ENCODE measurements around the gene CAGE1.

The CAGE1 gene

GRCh38 chr6:7304821-7305220, 84.7 kb downstream of the CAGE1 start:
- DNase-seq, result no peak

DNA sequence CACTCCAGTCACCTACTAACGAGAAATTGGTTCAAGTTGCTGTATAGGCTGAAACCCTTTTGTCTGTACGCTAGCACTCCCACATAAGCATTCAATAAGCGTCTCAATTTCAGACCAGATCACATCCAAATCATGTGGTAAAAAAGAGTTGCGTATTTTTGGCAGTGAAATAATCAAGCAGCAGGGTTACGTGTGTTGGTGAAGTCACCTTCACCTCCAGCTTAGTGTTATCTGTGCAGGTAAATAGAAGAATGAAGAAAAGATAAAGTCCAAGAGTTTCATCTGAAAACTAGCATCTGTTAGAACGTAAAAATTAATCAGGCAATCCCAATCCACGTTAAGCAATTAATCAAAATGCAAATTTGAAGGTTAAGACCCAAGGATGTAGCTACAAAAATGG, 87.8 kb downstream of the CAGE1 start:
- DNase-seq, result no peak

GRCh38 chr6:7300926-7301325, 88.6 kb downstream of the CAGE1 start:
- no peak for DNase-seq

- DNase-seq, result no peak
These were observed 91.4 kb downstream of the CAGE1 start for GRCh38 chr6:7298113-7298512.

DNA sequence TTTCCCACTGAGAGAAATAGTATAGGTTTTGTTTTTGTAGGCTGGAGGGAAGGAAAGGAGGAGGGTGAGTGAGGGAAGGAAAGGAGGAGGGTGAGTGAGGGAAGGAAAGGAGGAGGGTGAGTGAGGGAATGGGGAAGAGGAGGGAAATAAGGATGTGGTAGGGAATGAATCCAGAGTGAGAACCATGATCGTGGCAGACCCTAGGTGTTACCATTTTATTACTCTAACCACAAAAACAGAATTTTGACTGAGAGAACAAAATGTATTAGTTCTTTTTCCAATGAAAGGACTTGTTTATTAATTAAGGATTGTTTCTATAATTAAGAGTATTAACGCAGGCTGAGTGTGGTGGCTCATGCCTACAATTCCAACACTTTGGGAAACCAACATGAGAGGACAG, 92.9 kb downstream of the CAGE1 start:
- no peak for DNase-seq

- DNase-seq, result no peak
These were observed 93.6 kb downstream of the CAGE1 start for GRCh38 chr6:7295916-7296315.

DNA sequence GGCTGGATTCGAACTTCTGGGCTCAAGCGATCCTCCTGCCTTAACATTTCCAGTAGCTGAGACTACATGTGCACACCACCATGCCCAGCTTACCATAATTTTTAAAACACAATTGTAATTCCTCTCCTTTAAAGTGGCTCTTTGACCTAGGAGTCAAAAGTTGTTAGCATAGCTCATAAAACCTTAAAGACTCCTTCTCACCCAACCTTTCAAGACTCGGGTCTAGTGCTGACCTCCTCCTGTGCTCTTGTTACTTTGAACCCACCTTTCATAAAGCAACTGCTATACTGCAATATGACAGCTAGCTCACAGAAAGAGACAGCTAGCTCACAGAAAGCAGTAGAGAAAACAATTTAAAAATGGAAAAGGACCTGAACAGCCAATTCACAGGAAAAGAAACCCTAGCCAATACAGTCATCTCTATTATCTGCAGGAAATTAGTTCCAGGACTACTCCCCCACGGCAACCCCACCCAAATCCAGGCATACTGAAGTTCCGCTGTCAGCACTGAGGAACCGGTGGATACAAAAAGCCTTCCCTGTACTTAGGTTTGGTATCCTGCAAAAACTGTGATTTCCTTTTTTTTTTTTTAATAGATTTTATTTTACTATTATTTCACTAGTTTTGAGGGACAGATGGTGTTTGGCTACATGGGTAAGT, 96.8 kb downstream of the CAGE1 start:
- no peak for DNase-seq

GRCh38 chr6:7290079-7290478, 99.5 kb downstream of the CAGE1 start:
- DNase-seq, result no peak

DNA sequence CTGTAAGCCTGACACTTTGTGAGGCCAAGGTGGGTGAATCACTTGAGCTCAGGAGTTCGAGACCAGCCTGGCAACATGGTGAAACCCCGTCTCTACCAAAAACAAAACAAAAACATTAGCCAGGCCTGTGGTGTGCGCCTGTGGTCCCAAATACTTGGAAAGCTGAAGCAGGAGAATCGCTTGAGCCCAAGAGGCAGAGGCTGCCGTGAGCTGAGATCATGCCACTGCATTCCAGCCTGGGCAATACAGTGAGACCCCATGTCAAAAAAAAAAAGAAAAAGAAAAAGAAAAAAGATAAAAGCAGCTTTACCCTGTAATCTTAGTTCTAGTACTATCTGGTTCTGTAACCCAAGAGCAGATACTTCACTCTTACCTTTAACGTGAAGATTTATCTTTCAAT, 104.1 kb downstream of the CAGE1 start:
- no peak for DNase-seq

GRCh38 chr6:7283676-7284075, 105.9 kb downstream of the CAGE1 start:
- DNase-seq, result no peak

DNA sequence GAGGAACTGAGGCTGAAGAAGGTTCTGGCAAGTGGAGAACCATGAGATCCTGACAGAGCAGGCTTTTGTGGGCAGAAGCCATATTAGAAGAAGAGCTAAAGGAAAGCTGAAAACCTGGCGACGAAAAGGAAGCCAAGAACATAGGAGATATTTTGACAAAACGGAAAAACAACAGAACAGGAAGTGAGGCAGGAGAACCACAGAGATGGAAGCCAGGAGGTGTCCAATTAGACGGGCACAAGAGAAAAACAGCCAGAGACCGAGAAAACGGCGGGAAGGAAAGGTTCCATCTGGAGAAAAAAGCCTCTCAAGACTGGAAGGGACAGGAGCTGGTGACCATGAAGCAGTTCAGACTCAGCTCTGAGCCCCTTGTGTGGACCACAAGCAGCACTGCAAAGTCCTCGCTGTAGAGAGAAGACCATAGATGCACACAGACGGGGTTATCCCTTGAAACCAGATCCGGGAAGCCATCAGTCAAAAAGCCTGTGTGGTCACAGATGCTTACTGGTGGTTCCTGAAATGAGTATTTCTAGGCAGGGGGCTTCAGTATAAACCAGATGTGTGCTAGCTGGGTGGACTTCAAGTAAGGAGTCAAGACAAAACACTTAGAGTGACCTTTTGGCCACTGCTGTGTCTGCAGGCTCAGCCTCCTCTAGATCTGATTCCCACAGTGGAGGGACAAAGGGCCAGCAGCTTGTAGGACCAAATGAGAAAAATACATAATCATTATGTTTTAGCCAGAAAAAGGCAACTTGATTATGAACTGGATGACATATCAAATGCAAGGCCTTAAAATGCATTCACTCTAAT, 107.2 kb downstream of the CAGE1 start:
- DNase-seq, result no peak
